Thyroid gland (tissue), 4 donors: ENCODE data around the gene IFT122.

Source experiments
- POLR2A ChIP-seq, 2 donors: fragments of 450-650 bp; IDR thresholded peaks; one replicate each; pipeline ENCODE4 v1.6.1; 2017; ENCODE audit warnings: antibody characterized with exemption in 2 of 2, mild to moderate bottlenecking in 2 of 2, moderate library complexity in 1 of 2
- TF ChIP-seq, protein P1 (sequence below), 6 experiments: fragments of 200-600 bp in 3 of 6; fragments of 450-650 bp in 3 of 6; sonication (generic) in 3 of 6; IDR thresholded peaks; one replicate each; pipeline ENCODE4 v1.5.1; 2016 to 2019; ENCODE audit warnings: antibody characterized with exemption in 6 of 6, mild to moderate bottlenecking in 2 of 6, inconsistent platforms in 1 of 6, moderate library complexity in 1 of 6

GRCh38 chr3:129449279-129450115, 9.5 kb downstream of the IFT122 start:
- TF ChIP-seq, protein P1, sequence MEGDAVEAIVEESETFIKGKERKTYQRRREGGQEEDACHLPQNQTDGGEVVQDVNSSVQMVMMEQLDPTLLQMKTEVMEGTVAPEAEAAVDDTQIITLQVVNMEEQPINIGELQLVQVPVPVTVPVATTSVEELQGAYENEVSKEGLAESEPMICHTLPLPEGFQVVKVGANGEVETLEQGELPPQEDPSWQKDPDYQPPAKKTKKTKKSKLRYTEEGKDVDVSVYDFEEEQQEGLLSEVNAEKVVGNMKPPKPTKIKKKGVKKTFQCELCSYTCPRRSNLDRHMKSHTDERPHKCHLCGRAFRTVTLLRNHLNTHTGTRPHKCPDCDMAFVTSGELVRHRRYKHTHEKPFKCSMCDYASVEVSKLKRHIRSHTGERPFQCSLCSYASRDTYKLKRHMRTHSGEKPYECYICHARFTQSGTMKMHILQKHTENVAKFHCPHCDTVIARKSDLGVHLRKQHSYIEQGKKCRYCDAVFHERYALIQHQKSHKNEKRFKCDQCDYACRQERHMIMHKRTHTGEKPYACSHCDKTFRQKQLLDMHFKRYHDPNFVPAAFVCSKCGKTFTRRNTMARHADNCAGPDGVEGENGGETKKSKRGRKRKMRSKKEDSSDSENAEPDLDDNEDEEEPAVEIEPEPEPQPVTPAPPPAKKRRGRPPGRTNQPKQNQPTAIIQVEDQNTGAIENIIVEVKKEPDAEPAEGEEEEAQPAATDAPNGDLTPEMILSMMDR (IDR thresholded peaks at IDR 0.05): no peak
- no peak for TF ChIP-seq POLR2A (IDR thresholded peaks at IDR 0.05)
